ENCODE results near the gene GALNS. TPM values are rescaled to one million over a fixed set of nuclear protein-coding genes. Genes with fewer than 3 reads are reported as not detected.
"Not testable (repeated sequence)": the region's sequence is repeated elsewhere in the genome, so short reads cannot be mapped to it uniquely, and the experiment has no call there.

The GALNS gene
- total and polyA plus RNA-seq, 8 donors: 5.7 to 26.1 (median 9.1) TPM

DNA sequence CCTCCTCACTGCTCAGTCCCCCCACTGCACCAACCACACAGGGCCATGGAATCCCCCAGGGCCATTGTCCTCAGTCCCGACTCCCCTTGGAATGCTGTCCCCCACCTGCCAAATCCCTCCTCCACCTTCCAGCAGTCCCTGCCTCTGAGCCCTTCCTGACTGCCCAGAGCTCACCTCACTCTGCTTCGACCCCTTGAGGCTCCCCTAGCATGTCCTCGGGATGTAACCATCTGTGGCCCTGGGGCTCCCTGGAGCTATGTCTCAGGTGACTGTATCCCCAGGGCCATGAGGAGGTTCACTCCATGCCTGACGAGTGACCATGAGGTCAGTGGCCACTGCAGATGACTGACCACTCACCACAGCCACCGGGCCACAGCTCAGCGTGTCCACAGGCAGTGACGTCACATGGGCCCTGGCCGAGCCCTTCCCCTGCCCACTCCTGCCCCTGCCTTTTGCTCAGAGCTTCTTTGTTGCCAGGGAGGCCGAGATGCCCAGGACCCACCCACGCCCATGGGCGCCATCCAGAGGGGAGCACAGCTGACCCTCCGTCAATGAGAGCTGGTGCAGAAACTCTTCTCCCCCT is 64.0 kb downstream of the GALNS start:
- ATAC-seq: no peak
- H3K27ac ChIP-seq: no peak overlapping the region
- 55 to 62% methylated on average over 12 of the region's 12 CpGs for WGBS, 2 donors
- H3K36me3 ChIP-seq: no peaks in the 10 kb centered on the region
- peaks cover 0 to 3% (median 0%) of the 10 kb centered on the region in 4 donors for H3K27me3 ChIP-seq
- FAIRE-seq: no peak
- no peak for TF ChIP-seq CTCF (IDR thresholded peaks at IDR 0.05)
- H3K4me1 ChIP-seq: no peaks in the 10 kb centered on the region
- H3K4me3 ChIP-seq: no peak overlapping the region
- intact Hi-C loops (cut with DNase I): no loop called here
- H3K9me3 ChIP-seq: no peaks in the 10 kb centered on the region
- DNase-seq: peak in 1 of 6 donors; percentile 69

DNA sequence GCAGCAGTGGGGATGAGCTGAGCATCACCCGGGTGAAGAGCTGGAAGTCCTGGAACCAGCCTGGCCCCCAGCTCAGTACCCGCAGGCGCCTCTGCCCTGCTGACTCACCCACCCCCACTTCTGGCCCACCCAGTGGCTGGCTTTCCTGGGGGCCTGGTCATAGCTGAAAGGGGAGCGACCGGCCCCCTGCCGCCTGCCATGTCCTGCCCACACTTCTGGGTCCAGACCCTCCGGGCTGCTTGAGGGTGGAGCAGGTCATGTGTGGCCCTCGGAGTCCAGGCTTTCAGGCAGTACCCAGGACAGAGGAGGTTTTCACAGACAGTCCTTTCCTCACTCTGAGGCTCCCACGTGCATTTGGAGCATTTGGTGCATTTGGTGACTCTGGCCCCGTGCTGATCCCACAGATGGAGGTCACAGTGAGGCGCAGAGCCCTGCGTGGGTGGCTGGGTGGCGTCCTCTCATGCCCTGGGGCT is 64.6 kb downstream of the GALNS start:
- ATAC-seq: no peak
- no peak for TF ChIP-seq CTCF (IDR thresholded peaks at IDR 0.05)
- no peak overlapping the region for H3K4me3 ChIP-seq
- 62 to 76% methylated on average over 13 of the region's 13 CpGs for WGBS, 2 donors
- no peaks in the 10 kb centered on the region for H3K9me3 ChIP-seq
- no peaks in the 10 kb centered on the region for H3K4me1 ChIP-seq
- peak in 1 of 6 donors; percentile 64 for DNase-seq
- H3K27ac ChIP-seq: no peak overlapping the region
- no peak for FAIRE-seq
- H3K27me3 ChIP-seq: peaks cover 0 to 3% (median 0%) of the 10 kb centered on the region in 4 donors
- no peaks in the 10 kb centered on the region for H3K36me3 ChIP-seq
- intact Hi-C loops (cut with DNase I): no loop called here

- Histone ChIP-seq H3K4me1 (no peaks in the 10 kb centered on the region), H3K9me3 (no peaks in the 10 kb centered on the region), H3K36me3 (no peaks in the 10 kb centered on the region), H3K27ac (peak overlapping the region in 1 of 4 donors; percentile 31), H3K27me3 (peaks cover 0 to 3% (median 0%) of the 10 kb centered on the region in 4 donors), H3K4me3 (no peak overlapping the region)
- WGBS, 2 donors: 27 to 32% methylated on average over 23 to 24 of the region's 24 CpGs
- ATAC-seq: peak in 2 of 4 donors; percentile 50 to 73
- no peak for TF ChIP-seq CTCF (IDR thresholded peaks at IDR 0.05)
- no peak for FAIRE-seq
- intact Hi-C loops (cut with DNase I): no loop called here
- DNase-seq: peak in 1 of 6 donors; percentile 58
Measured at GRCh38 chr16:88790312-88791211, 66.2 kb downstream of the GALNS start.

DNA sequence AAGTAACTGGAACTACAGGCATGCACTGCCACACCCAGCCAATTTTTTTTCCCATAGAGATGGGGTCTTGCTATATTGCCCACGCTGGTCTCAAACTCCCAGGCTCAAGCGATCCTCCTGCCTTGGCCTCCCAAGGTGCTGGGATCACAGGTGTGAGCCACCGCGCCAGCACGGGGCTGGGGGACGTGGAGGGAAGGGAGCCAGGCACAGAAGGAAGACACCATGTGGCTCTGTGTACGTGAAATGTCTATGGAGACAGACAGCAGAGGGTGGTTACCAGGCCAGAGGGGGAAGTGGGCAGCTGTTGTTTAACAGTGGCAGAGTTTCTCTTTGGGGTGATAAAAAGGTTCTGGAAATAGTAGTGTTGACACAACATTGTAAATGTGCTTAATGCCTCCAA is 67.2 kb downstream of the GALNS start:
- DNase-seq: no peak
- Histone ChIP-seq H3K4me3 (no peak overlapping the region), H3K9me3 (no peaks in the 10 kb centered on the region), H3K4me1 (no peaks in the 10 kb centered on the region), H3K27me3 (peaks cover 0 to 3% (median 0%) of the 10 kb centered on the region in 4 donors), H3K36me3 (no peaks in the 10 kb centered on the region), H3K27ac (no peak overlapping the region)
- TF ChIP-seq CTCF (IDR thresholded peaks at IDR 0.05): no peak
- WGBS, 2 donors: 72 to 79% methylated on average over 6 to 7 of the region's 7 CpGs
- FAIRE-seq: no peak
- ATAC-seq: peak in 2 of 4 donors; percentile 44 to 48
- intact Hi-C loops (cut with DNase I): loop anchor here in 1 of 3 donors (5.0 kb wide), 1 partner anchor 47 kb away; no protein-coding TSS in a partner anchor

DNA sequence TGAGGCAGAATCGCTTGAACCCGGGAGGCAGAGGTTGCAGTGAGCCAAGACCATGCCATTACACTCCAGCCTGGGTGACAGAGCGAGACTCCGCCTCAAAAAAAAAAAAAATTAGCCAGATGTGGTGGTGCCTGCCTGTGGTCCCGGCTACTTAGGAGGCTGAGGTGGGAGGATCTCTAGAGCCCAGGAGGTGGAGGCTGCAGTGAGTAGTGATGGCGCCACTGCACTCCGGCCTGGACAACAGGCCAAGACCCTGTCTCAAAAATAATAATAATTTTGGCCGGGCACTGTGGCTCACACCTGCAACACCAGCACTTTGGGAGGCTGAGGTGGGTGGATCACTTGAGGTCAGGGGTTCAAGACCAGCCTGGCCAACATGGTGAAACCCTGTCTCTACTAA is 68.0 kb downstream of the GALNS start:
- H3K36me3 ChIP-seq, H3K4me3 ChIP-seq, H3K27me3 ChIP-seq, H3K9me3 ChIP-seq, DNase-seq, ATAC-seq, FAIRE-seq, H3K27ac ChIP-seq, H3K4me1 ChIP-seq: not testable (repeated sequence)
- intact Hi-C loops (cut with DNase I): loop anchor here in 1 of 3 donors (5.0 kb wide), 1 partner anchor 46 kb away; no protein-coding TSS in a partner anchor
- WGBS, 2 donors: 88 to 94% methylated on average over 8 of the region's 8 CpGs

Measured in pancreas (tissue), 10 donors.